H9 (cell line): ENCODE data around the gene FCMR. TPM values are rescaled to one million over a fixed set of nuclear protein-coding genes. Genes with fewer than 3 reads are reported as not detected.

ENCODE experiments used
- DNase-seq: peaks from one replicate; pipeline ENCODE4 v3.0.0-alpha.2; 2017
- H2AFZ ChIP-seq: one replicate; pipeline ENCODE4 v1.6.1; 2013; ENCODE audit warnings: mild to moderate bottlenecking, low read length, control low read depth, moderate library complexity
- H2AK5ac ChIP-seq: 2 replicates; pipeline ENCODE4 v1.6.1; 2013; ENCODE audit warnings: low read length, control low read depth, mixed read lengths; ENCODE audit not compliant: insufficient read length
- H2BK120ac ChIP-seq: one replicate; pipeline ENCODE4 v1.6.1; 2013; ENCODE audit warnings: low read depth, mild to moderate bottlenecking, low read length, control low read depth, inconsistent platforms; ENCODE audit not compliant: poor library complexity, severe bottlenecking
- H2BK12ac ChIP-seq: 2 replicates; pipeline ENCODE4 v1.6.1; 2013; ENCODE audit warnings: low read length, control low read depth, mixed read lengths, low read depth; ENCODE audit not compliant: insufficient read length
- H2BK15ac ChIP-seq: 2 replicates; pipeline ENCODE4 v1.6.1; 2013; ENCODE audit warnings: low read depth, low read length, control low read depth
- H2BK20ac ChIP-seq: one replicate; pipeline ENCODE4 v1.6.1; 2013; ENCODE audit warnings: low read depth, mild to moderate bottlenecking, low read length, control low read depth, inconsistent platforms; ENCODE audit not compliant: poor library complexity, severe bottlenecking
- H2BK5ac ChIP-seq: 2 replicates; pipeline ENCODE4 v1.6.1; 2013; ENCODE audit warnings: low read length, control low read depth, mixed read lengths; ENCODE audit not compliant: insufficient read length
- H3K14ac ChIP-seq: 2 replicates; pipeline ENCODE4 v1.6.1; 2013; ENCODE audit warnings: low read length, control low read depth; ENCODE audit not compliant: insufficient read depth
- H3K18ac ChIP-seq: 2 replicates; pipeline ENCODE4 v1.6.1; 2013; ENCODE audit warnings: low read depth, mild to moderate bottlenecking, mixed read lengths, low read length, control low read depth; ENCODE audit not compliant: insufficient read length
- H3K23ac ChIP-seq: 2 replicates; pipeline ENCODE4 v1.6.1; 2013; ENCODE audit warnings: low read length, control low read depth, mixed read lengths, low read depth; ENCODE audit not compliant: insufficient read length
- H3K23me2 ChIP-seq: 2 replicates; pipeline ENCODE4 v1.6.1; 2013; ENCODE audit warnings: low read depth, mild to moderate bottlenecking, mixed read lengths, low read length, control low read depth; ENCODE audit not compliant: insufficient read length, poor library complexity, severe bottlenecking
- H3K27ac ChIP-seq: 2 replicates; pipeline ENCODE4 v1.5.1; 2013; ENCODE audit warnings: low read length, control low read depth, mixed read lengths, low read depth; ENCODE audit not compliant: insufficient read length
- H3K27me3 ChIP-seq: 2 replicates; pipeline ENCODE4 v1.6.1; 2013; ENCODE audit warnings: low read length, control low read depth, inconsistent platforms; ENCODE audit not compliant: insufficient read depth
- H3K4ac ChIP-seq: 2 replicates; pipeline ENCODE4 v1.6.1; 2013; ENCODE audit warnings: low read depth, mild to moderate bottlenecking, control low read depth, inconsistent platforms, low read length, moderate library complexity
- H3K4me1 ChIP-seq: 2 replicates; pipeline ENCODE4 v1.6.1; 2013; ENCODE audit warnings: low read length, control low read depth, inconsistent platforms; ENCODE audit not compliant: insufficient read depth
- H3K4me2 ChIP-seq: 2 replicates; pipeline ENCODE4 v1.6.1; 2013; ENCODE audit warnings: low read length, control low read depth, mixed read lengths; ENCODE audit not compliant: insufficient read length, insufficient read depth
- H3K56ac ChIP-seq: 2 replicates; pipeline ENCODE4 v1.6.1; 2013; ENCODE audit warnings: low read depth, mild to moderate bottlenecking, mixed read lengths, low read length, control low read depth; ENCODE audit not compliant: insufficient read length
- H3K79me1 ChIP-seq: 2 replicates; pipeline ENCODE4 v1.6.1; 2013; ENCODE audit warnings: low read depth, mild to moderate bottlenecking, moderate library complexity, low read length, control low read depth, inconsistent platforms; ENCODE audit not compliant: insufficient read depth, poor library complexity, severe bottlenecking
- H3K79me2 ChIP-seq: 2 replicates; pipeline ENCODE4 v1.6.1; 2013; ENCODE audit warnings: low read length, control low read depth, inconsistent platforms; ENCODE audit not compliant: insufficient read depth
- H3K9ac ChIP-seq: 2 replicates; pipeline ENCODE4 v1.6.1; 2013; ENCODE audit warnings: low read length, control low read depth, mixed read lengths; ENCODE audit not compliant: insufficient read length; ENCODE audit errors: extremely low read depth
- H3K9me3 ChIP-seq: one replicate; pipeline ENCODE4 v1.6.1; 2013; ENCODE audit warnings: low read depth, low read length, inconsistent platforms; ENCODE audit not compliant: control insufficient read depth
- H3T11ph ChIP-seq: one replicate; pipeline ENCODE4 v1.6.1; 2013; ENCODE audit warnings: mild to moderate bottlenecking, low read length, control low read depth, inconsistent platforms
- H4K20me1 ChIP-seq: one replicate; pipeline ENCODE4 v1.6.1; 2013; ENCODE audit not compliant: control insufficient read depth, insufficient read length, insufficient read depth
- H4K5ac ChIP-seq: 2 replicates; pipeline ENCODE4 v1.6.1; 2013; ENCODE audit warnings: low read depth, mild to moderate bottlenecking, mixed read lengths, low read length, control low read depth; ENCODE audit not compliant: insufficient read length
- H4K8ac ChIP-seq: replicated peaks from 2 replicates; pipeline ENCODE4 v1.6.1; 2013; ENCODE audit warnings: low read length, control low read depth, mixed read lengths, low read depth; ENCODE audit not compliant: insufficient read length
- H4K91ac ChIP-seq: 2 replicates; pipeline ENCODE4 v1.6.1; 2013; ENCODE audit warnings: low read depth, mild to moderate bottlenecking, moderate library complexity, mixed read lengths, low read length, control low read depth; ENCODE audit not compliant: insufficient read length
- H3K27ac Mint-ChIP-seq, 3 experiments: 2 replicates in 2 of 3; 3 replicates in 1 of 3; pipeline ENCODE4 v1.8.0; 2020 to 2021; ENCODE audit warnings: mixed read lengths in 3 of 3, mild to moderate bottlenecking in 1 of 3, moderate library complexity in 1 of 3
- H3K27me3 Mint-ChIP-seq: 2 replicates; pipeline ENCODE4 v1.8.0; 2021; ENCODE audit warnings: low read depth, mild to moderate bottlenecking, moderate library complexity, mixed read lengths
- H3K36me3 Mint-ChIP-seq, 3 experiments: 2 replicates in 2 of 3; 3 replicates in 1 of 3; pipeline ENCODE4 v1.8.0; 2020 to 2021; ENCODE audit warnings: low read depth in 3 of 3, mixed read lengths in 3 of 3; ENCODE audit not compliant: insufficient read depth in 1 of 3
- H3K4me1 Mint-ChIP-seq, 2 experiments: 2 replicates each; pipeline ENCODE4 v1.8.0; 2020; ENCODE audit warnings: mixed read lengths in 2 of 2
- H3K4me3 Mint-ChIP-seq, 2 experiments: 2 replicates in 1 of 2; 3 replicates in 1 of 2; pipeline ENCODE4 v1.8.0; 2020 to 2021; ENCODE audit warnings: mild to moderate bottlenecking in 2 of 2, mixed read lengths in 2 of 2, moderate library complexity in 1 of 2
- H3K9me3 Mint-ChIP-seq, 2 experiments: 2 replicates in 1 of 2; 3 replicates in 1 of 2; pipeline ENCODE4 v1.8.0; 2020; ENCODE audit warnings: mild to moderate bottlenecking in 2 of 2, mixed read lengths in 2 of 2, moderate library complexity in 1 of 2
- CTCF ChIP-seq: fragments of 200-600 bp; sonication (generic); conservative IDR thresholded peaks from 3 replicates; pipeline ENCODE4 v1.8.0; 2021; ENCODE audit warnings: antibody characterized with exemption, mild to moderate bottlenecking
- WGBS: extraction: QIAGEN DNeasy Blood & Tissue Kit; methylation state at CpG from one replicate; pipeline ENCODE4 v1.1.7; 2013; ENCODE audit warnings: missing lambda C conversion rate, low lambda C conversion rate, mixed read lengths; ENCODE audit not compliant: insufficient read length; ENCODE audit errors: extremely low coverage; 5-methylcytosine and 5-hydroxymethylcytosine counted together
- total RNA-seq: library from RNA; stranded (reverse); gene quantifications from 2 replicates; pipeline ENCODE4 v1.2.1, GENCODE V29; 2021

Gene FCMR
- total RNA-seq, 1 experiment from 2014 or later = not detected

- Histone ChIP-seq H2AK5ac (no peak overlapping the region), H3K4ac (no peak overlapping the region), H3K9ac (no peak overlapping the region), H3K4me1 (no peaks in the 10 kb centered on the region), H2BK5ac (no peak overlapping the region), H3K56ac (no peak overlapping the region), H2BK120ac (no peak overlapping the region), H3K79me1 (no peaks in the 10 kb centered on the region), H3K79me2 (no peaks in the 10 kb centered on the region), H3K23ac (no peak overlapping the region), H4K8ac (no peak overlapping the region), H3K9me3 (no peaks in the 10 kb centered on the region), H4K91ac (no peak overlapping the region), H4K20me1 (no peaks in the 10 kb centered on the region), H2BK15ac (no peak overlapping the region), H4K5ac (no peak overlapping the region), H2BK20ac (no peak overlapping the region), H2BK12ac (no peak overlapping the region), H3K23me2 (no peaks in the 10 kb centered on the region), H3K27me3 (no peaks in the 10 kb centered on the region), H3K18ac (no peak overlapping the region), H2AFZ (no peak overlapping the region), H3K14ac (no peak overlapping the region), H3K4me2 (no peak overlapping the region), H3K27ac (no peak overlapping the region), H3T11ph (no peak overlapping the region)
- H3K36me3 Mint-ChIP-seq = no peaks in the 10 kb centered on the region
- H3K27me3 Mint-ChIP-seq = peaks cover 4% of the 10 kb centered on the region; the same call in 1 of the 2 replicates
- no peak overlapping the region for H3K4me3 Mint-ChIP-seq
- peaks cover 2 to 3% of the 10 kb centered on the region in 2 experiments; a peak in 2 of 4 replicates for H3K4me1 Mint-ChIP-seq
- no CpG with 5 or more reads among the region's 8 CpGs for WGBS
- DNase-seq = peak; percentile 81
- H3K9me3 Mint-ChIP-seq = no peaks in the 10 kb centered on the region
- no peak overlapping the region for H3K27ac Mint-ChIP-seq
- peak; percentile 88 for TF ChIP-seq CTCF
Observed at GRCh38 chr1:206933333-206933945, 11.7 kb upstream of the FCMR start.
